Liver (tissue), 9 donors: ENCODE data around the gene CPT1A. TPM values are rescaled to one million over a fixed set of nuclear protein-coding genes. Genes with fewer than 3 reads are reported as not detected.
A peak's percentile ranks its signal among the peaks of the same experiment; 100 is the strongest.

ENCODE experiments used
- DNase-seq: peaks from one replicate; pipeline ENCODE4 v3.0.0-alpha.2; 2017; ENCODE audit warnings: low spot score
- H3K27ac ChIP-seq, 2 donors: one replicate each; pipeline ENCODE4 v1.7.0; 2013; ENCODE audit warnings: inconsistent platforms in 2 of 2, low read length in 2 of 2, control low read depth in 1 of 2, low read depth in 1 of 2, mild to moderate bottlenecking in 1 of 2
- H3K27me3 ChIP-seq, 4 donors: one replicate each; pipeline versions ENCODE4 v1.6.1 to v1.7.0; 2013; ENCODE audit warnings: low read length in 3 of 4, inconsistent platforms in 1 of 4, mild to moderate bottlenecking in 1 of 4, moderate library complexity in 1 of 4; ENCODE audit not compliant: control insufficient read depth in 4 of 4, insufficient read depth in 4 of 4
- H3K36me3 ChIP-seq, 4 donors: one replicate each; pipeline versions ENCODE4 v1.6.1 to v1.7.0; 2013; ENCODE audit warnings: low read length in 3 of 4, mild to moderate bottlenecking in 3 of 4, low read depth in 1 of 4, moderate library complexity in 1 of 4; ENCODE audit not compliant: control insufficient read depth in 4 of 4, insufficient read depth in 3 of 4
- H3K4me1 ChIP-seq, 4 donors: one replicate each; pipeline versions ENCODE4 v1.6.1 to v1.7.0; 2013; ENCODE audit warnings: low read length in 3 of 4, mild to moderate bottlenecking in 3 of 4, moderate library complexity in 1 of 4; ENCODE audit not compliant: control insufficient read depth in 4 of 4, insufficient read depth in 4 of 4
- H3K4me3 ChIP-seq, 3 donors: one replicate each; pipeline versions ENCODE4 v1.6.1 to v1.7.0; 2013; ENCODE audit warnings: low read length in 3 of 3, control low read depth in 1 of 3, low read depth in 1 of 3, mild to moderate bottlenecking in 1 of 3
- H3K9ac ChIP-seq, 2 donors: one replicate each; pipeline ENCODE4 v1.7.0; 2013; ENCODE audit warnings: low read length in 2 of 2, mild to moderate bottlenecking in 2 of 2, moderate library complexity in 2 of 2, control low read depth in 1 of 2, low read depth in 1 of 2
- H3K9me3 ChIP-seq, 4 donors: one replicate each; pipeline versions ENCODE4 v1.6.1 to v1.7.0; 2013; ENCODE audit warnings: low read length in 3 of 4; ENCODE audit not compliant: control insufficient read depth in 4 of 4
- EGR1 ChIP-seq, 2 donors: IDR thresholded peaks; 2 replicates each; pipeline ENCODE4 v1.6.1; 2016 to 2018; ENCODE audit warnings: antibody characterized with exemption in 2 of 2, low read depth in 2 of 2
- FOXA1 ChIP-seq: IDR thresholded peaks from 2 replicates; pipeline ENCODE4 v1.6.1; 2016; ENCODE audit warnings: antibody characterized with exemption
- FOXA2 ChIP-seq: IDR thresholded peaks from 2 replicates; pipeline ENCODE4 v1.6.1; 2016; ENCODE audit warnings: antibody characterized with exemption
- GABPA ChIP-seq, 2 donors: IDR thresholded peaks in 1 of 2; conservative IDR thresholded peaks in 1 of 2; 2 replicates each; pipeline ENCODE4 v1.6.1; 2016; ENCODE audit warnings: antibody characterized with exemption in 2 of 2, mild to moderate bottlenecking in 1 of 2, moderate library complexity in 1 of 2
- HNF4A ChIP-seq, 2 donors: conservative IDR thresholded peaks; 2 replicates each; pipeline ENCODE4 v1.6.1; 2016; ENCODE audit warnings: antibody characterized with exemption in 2 of 2, mild to moderate bottlenecking in 2 of 2
- HNF4G ChIP-seq: IDR thresholded peaks from 2 replicates; pipeline ENCODE4 v1.6.1; 2016; ENCODE audit warnings: antibody characterized with exemption
- JUND ChIP-seq, 2 donors: IDR thresholded peaks; 2 replicates each; pipeline ENCODE4 v1.6.1; 2016; ENCODE audit warnings: antibody characterized with exemption in 2 of 2
- NR2F2 ChIP-seq: IDR thresholded peaks from 2 replicates; pipeline ENCODE4 v1.6.1; 2016; ENCODE audit warnings: antibody characterized with exemption
- RAD21 ChIP-seq, 2 donors: IDR thresholded peaks; 2 replicates each; pipeline ENCODE4 v1.6.1; 2016; ENCODE audit warnings: antibody characterized with exemption in 2 of 2, mild to moderate bottlenecking in 2 of 2
- RXRA ChIP-seq, 2 donors: IDR thresholded peaks; 2 replicates each; pipeline ENCODE4 v1.6.1; 2017 to 2018; ENCODE audit warnings: antibody characterized with exemption in 2 of 2, mild to moderate bottlenecking in 1 of 2
- SP1 ChIP-seq: IDR thresholded peaks from 2 replicates; pipeline ENCODE4 v1.6.1; 2018; ENCODE audit warnings: antibody characterized with exemption, mild to moderate bottlenecking
- TAF1 ChIP-seq: conservative IDR thresholded peaks from 2 replicates; pipeline ENCODE4 v1.6.1; 2016; ENCODE audit warnings: antibody characterized with exemption, mild to moderate bottlenecking
- YY1 ChIP-seq: IDR thresholded peaks from 2 replicates; pipeline ENCODE4 v1.6.1; 2016; ENCODE audit warnings: antibody characterized with exemption, mild to moderate bottlenecking
- WGBS: extraction: QIAGEN DNeasy Blood & Tissue Kit; methylation state at CpG from one replicate; pipeline ENCODE4 v1.1.7; 2013; 5-methylcytosine and 5-hydroxymethylcytosine counted together
- polyA plus RNA-seq, 2 donors: library from polyadenylated mRNA; stranded (reverse) in 1 of 2; unstranded in 1 of 2; fragments of 200-250 nt in 1 of 2; fragments of >200 nt in 1 of 2; fragmentation: Nextera tagmentation in 1 of 2; extraction: Ambion mirVana in 1 of 2; gene quantifications; one replicate each; pipeline versions ENCODE4 v1.2.1 to v1.2.3, GENCODE V29; 2013 to 2015
- total RNA-seq, 2 donors: library from RNA; depleted of rRNA; stranded (reverse); fragments of >200 nt; gene quantifications; one replicate each; pipeline ENCODE4 v1.2.3, GENCODE V29; 2014
- TF ChIP-seq, protein P1 (sequence below): IDR thresholded peaks from 2 replicates; pipeline ENCODE4 v1.6.1; 2016; ENCODE audit warnings: antibody characterized with exemption
- TF ChIP-seq, protein P2 (sequence below): IDR thresholded peaks from 2 replicates; pipeline ENCODE4 v1.6.1; 2016; ENCODE audit warnings: antibody characterized with exemption
- TF ChIP-seq, protein P3 (sequence below): IDR thresholded peaks from 2 replicates; pipeline ENCODE4 v1.6.1; 2016; ENCODE audit warnings: antibody characterized with exemption
- TF ChIP-seq, protein P4 (sequence below): IDR thresholded peaks from 2 replicates; pipeline ENCODE4 v1.6.1; 2016; ENCODE audit warnings: antibody characterized with exemption, mild to moderate bottlenecking
- TF ChIP-seq, protein P5 (sequence below): fragments of 150-350 bp; IDR thresholded peaks from 2 replicates; pipeline ENCODE4 v1.5.1; 2017; ENCODE audit warnings: improper control_type of control experiment, low read depth, low read length; ENCODE audit not compliant: missing input control
- donor health status: healthy.
- donor health status: healthy.
- donor health status: healthy.
- donor health status: healthy.
- donor health status: healthy.

The CPT1A gene
- total and polyA plus RNA-seq, 4 donors, result 17.2 to 232 (median 61.0) TPM

DNA sequence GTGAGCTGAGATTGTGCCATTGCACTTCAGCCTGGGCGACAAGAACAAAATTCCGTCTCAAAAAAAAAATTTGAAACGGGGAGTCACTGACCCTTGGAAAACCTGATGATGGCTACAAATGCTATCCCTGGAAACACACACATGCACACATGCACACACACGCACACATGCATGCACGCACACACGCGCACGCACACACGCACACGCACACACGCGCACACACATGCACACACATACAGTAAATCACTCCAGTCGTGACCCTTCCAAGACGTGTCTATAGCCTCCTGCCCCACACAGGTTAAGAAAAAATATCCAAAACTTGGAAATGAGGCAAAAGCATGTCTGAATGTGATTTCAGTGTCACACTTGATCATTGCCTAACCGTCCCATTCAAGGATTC is 6.7 kb upstream of the CPT1A start:
- no peaks in the 10 kb centered on the region for H3K36me3 ChIP-seq
- no peak for DNase-seq

DNA sequence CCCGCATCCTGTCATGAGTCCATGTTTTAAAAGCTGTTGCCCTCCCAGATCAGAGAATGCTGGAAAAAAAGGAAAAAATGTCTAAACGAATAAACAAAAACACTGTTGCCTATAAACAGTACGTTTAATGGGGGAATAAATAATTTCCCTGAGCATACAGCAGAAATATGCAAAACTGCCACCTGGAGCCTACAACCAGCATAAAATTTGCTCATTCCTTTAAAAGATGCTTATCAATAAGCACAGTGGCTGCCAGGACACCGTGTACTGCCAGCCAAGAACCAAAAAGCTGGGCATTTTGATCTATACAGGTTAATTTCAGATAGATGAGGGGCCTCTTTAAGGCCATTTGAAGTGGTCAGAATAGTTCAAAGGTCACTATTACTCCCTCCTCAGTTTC is 5.7 kb upstream of the CPT1A start:
- peak overlapping the region in 1 of 2 donors; percentile 16 for H3K27ac ChIP-seq
- H3K4me3 ChIP-seq, result no peak overlapping the region
- H3K27me3 ChIP-seq, result no peaks in the 10 kb centered on the region
- H3K4me1 ChIP-seq, result peaks cover 11 to 46% (median 31%) of the 10 kb centered on the region in 4 donors
- no peak for DNase-seq
- H3K9ac ChIP-seq, result no peak overlapping the region
- no peaks in the 10 kb centered on the region for H3K36me3 ChIP-seq
- no peaks in the 10 kb centered on the region for H3K9me3 ChIP-seq
- WGBS, result 59% methylated on average over 4 of the region's 4 CpGs
- TF ChIP-seq, protein P1, sequence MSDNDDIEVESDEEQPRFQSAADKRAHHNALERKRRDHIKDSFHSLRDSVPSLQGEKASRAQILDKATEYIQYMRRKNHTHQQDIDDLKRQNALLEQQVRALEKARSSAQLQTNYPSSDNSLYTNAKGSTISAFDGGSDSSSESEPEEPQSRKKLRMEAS, result no peak
- TF ChIP-seq FOXA1, result no peak
- no peak for TF ChIP-seq EGR1 (IDR thresholded peaks at IDR 0.05; ENCODE audit: low read depth in 2 of 2)
- no peak for TF ChIP-seq JUND (IDR thresholded peaks at IDR 0.05)
- TF ChIP-seq, protein P2, sequence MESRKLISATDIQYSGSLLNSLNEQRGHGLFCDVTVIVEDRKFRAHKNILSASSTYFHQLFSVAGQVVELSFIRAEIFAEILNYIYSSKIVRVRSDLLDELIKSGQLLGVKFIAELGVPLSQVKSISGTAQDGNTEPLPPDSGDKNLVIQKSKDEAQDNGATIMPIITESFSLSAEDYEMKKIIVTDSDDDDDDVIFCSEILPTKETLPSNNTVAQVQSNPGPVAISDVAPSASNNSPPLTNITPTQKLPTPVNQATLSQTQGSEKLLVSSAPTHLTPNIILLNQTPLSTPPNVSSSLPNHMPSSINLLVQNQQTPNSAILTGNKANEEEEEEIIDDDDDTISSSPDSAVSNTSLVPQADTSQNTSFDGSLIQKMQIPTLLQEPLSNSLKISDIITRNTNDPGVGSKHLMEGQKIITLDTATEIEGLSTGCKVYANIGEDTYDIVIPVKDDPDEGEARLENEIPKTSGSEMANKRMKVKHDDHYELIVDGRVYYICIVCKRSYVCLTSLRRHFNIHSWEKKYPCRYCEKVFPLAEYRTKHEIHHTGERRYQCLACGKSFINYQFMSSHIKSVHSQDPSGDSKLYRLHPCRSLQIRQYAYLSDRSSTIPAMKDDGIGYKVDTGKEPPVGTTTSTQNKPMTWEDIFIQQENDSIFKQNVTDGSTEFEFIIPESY, result no peak
- no peak for TF ChIP-seq SP1
- TF ChIP-seq RAD21 (IDR thresholded peaks at IDR 0.05), result no peak
- no peak for TF ChIP-seq HNF4A (conservative IDR thresholded peaks at IDR 0.05)
- no peak for TF ChIP-seq RXRA (IDR thresholded peaks at IDR 0.05)
- no peak for TF ChIP-seq YY1
- no peak for TF ChIP-seq HNF4G
- no peak for TF ChIP-seq NR2F2

More for the DNA sequence above, 6.7 kb upstream of the CPT1A start:
- Histone ChIP-seq H3K4me3 (no peak overlapping the region), H3K4me1 (peaks cover 7 to 36% (median 22%) of the 10 kb centered on the region in 4 donors), H3K27me3 (no peaks in the 10 kb centered on the region), H3K27ac (no peak overlapping the region), H3K9ac (no peak overlapping the region), H3K9me3 (no peaks in the 10 kb centered on the region)
- WGBS, result 94% methylated on average over 15 of the region's 15 CpGs
- TF ChIP-seq TAF1, result no peak
- no peak for TF ChIP-seq JUND (IDR thresholded peaks at IDR 0.05)
- no peak for TF ChIP-seq FOXA2
- no peak for TF ChIP-seq SP1
- TF ChIP-seq, protein P3, sequence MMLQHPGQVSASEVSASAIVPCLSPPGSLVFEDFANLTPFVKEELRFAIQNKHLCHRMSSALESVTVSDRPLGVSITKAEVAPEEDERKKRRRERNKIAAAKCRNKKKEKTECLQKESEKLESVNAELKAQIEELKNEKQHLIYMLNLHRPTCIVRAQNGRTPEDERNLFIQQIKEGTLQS, result no peak
- TF ChIP-seq, protein P4, sequence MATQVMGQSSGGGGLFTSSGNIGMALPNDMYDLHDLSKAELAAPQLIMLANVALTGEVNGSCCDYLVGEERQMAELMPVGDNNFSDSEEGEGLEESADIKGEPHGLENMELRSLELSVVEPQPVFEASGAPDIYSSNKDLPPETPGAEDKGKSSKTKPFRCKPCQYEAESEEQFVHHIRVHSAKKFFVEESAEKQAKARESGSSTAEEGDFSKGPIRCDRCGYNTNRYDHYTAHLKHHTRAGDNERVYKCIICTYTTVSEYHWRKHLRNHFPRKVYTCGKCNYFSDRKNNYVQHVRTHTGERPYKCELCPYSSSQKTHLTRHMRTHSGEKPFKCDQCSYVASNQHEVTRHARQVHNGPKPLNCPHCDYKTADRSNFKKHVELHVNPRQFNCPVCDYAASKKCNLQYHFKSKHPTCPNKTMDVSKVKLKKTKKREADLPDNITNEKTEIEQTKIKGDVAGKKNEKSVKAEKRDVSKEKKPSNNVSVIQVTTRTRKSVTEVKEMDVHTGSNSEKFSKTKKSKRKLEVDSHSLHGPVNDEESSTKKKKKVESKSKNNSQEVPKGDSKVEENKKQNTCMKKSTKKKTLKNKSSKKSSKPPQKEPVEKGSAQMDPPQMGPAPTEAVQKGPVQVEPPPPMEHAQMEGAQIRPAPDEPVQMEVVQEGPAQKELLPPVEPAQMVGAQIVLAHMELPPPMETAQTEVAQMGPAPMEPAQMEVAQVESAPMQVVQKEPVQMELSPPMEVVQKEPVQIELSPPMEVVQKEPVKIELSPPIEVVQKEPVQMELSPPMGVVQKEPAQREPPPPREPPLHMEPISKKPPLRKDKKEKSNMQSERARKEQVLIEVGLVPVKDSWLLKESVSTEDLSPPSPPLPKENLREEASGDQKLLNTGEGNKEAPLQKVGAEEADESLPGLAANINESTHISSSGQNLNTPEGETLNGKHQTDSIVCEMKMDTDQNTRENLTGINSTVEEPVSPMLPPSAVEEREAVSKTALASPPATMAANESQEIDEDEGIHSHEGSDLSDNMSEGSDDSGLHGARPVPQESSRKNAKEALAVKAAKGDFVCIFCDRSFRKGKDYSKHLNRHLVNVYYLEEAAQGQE, result no peak
- TF ChIP-seq, protein P5, sequence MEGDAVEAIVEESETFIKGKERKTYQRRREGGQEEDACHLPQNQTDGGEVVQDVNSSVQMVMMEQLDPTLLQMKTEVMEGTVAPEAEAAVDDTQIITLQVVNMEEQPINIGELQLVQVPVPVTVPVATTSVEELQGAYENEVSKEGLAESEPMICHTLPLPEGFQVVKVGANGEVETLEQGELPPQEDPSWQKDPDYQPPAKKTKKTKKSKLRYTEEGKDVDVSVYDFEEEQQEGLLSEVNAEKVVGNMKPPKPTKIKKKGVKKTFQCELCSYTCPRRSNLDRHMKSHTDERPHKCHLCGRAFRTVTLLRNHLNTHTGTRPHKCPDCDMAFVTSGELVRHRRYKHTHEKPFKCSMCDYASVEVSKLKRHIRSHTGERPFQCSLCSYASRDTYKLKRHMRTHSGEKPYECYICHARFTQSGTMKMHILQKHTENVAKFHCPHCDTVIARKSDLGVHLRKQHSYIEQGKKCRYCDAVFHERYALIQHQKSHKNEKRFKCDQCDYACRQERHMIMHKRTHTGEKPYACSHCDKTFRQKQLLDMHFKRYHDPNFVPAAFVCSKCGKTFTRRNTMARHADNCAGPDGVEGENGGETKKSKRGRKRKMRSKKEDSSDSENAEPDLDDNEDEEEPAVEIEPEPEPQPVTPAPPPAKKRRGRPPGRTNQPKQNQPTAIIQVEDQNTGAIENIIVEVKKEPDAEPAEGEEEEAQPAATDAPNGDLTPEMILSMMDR, result no peak
- TF ChIP-seq HNF4A (conservative IDR thresholded peaks at IDR 0.05), result no peak
- no peak for TF ChIP-seq FOXA1
- TF ChIP-seq, protein P1, result no peak
- no peak for TF ChIP-seq YY1
- no peak for TF ChIP-seq NR2F2
- no peak for TF ChIP-seq RAD21 (IDR thresholded peaks at IDR 0.05)
- no peak for TF ChIP-seq GABPA (IDR thresholded peaks at IDR 0.05 in 1 of 2, conservative IDR thresholded peaks at IDR 0.05 in 1 of 2)
- no peak for TF ChIP-seq RXRA (IDR thresholded peaks at IDR 0.05)
- TF ChIP-seq, protein P2, result no peak
